Measurements from ENCODE around the gene DENND11. TPM values are rescaled to one million over a fixed set of nuclear protein-coding genes. Genes with fewer than 3 reads are reported as not detected.

The DENND11 gene
- total RNA-seq, 2 experiments from 2014 or later, result 3.8 to 9.7 TPM

DNA sequence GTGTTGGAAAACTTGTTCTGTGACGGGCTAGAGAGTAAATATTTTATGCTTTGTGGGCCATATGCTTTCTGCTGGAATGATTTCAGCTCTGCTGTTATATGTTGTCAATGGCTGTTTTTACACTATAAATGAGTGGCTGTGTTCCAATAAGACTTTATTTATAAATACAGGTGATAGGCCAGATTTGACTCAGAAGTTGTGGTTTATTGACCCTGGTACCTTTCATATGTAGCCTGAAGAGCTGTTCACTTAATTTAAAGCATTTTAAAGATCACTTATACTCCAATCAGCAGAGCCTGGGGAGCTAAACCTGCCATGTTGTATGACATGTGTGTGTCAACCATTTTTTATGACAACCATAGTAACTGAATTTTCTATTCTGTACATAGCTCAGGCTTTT is 27.1 kb upstream of the DENND11 start:
- DNase-seq (ENCODE audit: low spot score), result no peak
- no peaks in the 10 kb centered on the region for H3K36me3 ChIP-seq (ENCODE audit: insufficient read depth, low read length)
- H2AFZ ChIP-seq (ENCODE audit: low read length), result no peak overlapping the region
- no peak overlapping the region for H3K27ac ChIP-seq (ENCODE audit: low read depth, low read length, poor library complexity, severe bottlenecking)
- no peaks in the 10 kb centered on the region for H3K79me2 ChIP-seq (ENCODE audit: insufficient read depth, low read depth, low read length)
- H4K20me1 ChIP-seq (ENCODE audit: insufficient read depth, low read length), result no peaks in the 10 kb centered on the region
- CTCF ChIA-PET (ENCODE audit: unreplicated experiment), result no interaction called here
- no peaks in the 10 kb centered on the region for H3K9me2 ChIP-seq (ENCODE audit: insufficient read depth, low read length)
- H3K4me1 ChIP-seq (ENCODE audit: insufficient read depth, low read length, poor library complexity, severe bottlenecking), result no peaks in the 10 kb centered on the region
- H3K4me2 ChIP-seq (ENCODE audit: low read length), result no peak overlapping the region
- H3K4me3 ChIP-seq (ENCODE audit: low read depth, low read length, poor library complexity, severe bottlenecking), result no peak overlapping the region
- intact Hi-C loops (cut with micrococcal nuclease; ENCODE audit: unreplicated experiment), result no loop called here
- TF ChIP-seq, protein P1, sequence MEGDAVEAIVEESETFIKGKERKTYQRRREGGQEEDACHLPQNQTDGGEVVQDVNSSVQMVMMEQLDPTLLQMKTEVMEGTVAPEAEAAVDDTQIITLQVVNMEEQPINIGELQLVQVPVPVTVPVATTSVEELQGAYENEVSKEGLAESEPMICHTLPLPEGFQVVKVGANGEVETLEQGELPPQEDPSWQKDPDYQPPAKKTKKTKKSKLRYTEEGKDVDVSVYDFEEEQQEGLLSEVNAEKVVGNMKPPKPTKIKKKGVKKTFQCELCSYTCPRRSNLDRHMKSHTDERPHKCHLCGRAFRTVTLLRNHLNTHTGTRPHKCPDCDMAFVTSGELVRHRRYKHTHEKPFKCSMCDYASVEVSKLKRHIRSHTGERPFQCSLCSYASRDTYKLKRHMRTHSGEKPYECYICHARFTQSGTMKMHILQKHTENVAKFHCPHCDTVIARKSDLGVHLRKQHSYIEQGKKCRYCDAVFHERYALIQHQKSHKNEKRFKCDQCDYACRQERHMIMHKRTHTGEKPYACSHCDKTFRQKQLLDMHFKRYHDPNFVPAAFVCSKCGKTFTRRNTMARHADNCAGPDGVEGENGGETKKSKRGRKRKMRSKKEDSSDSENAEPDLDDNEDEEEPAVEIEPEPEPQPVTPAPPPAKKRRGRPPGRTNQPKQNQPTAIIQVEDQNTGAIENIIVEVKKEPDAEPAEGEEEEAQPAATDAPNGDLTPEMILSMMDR (conservative IDR thresholded peaks at IDR 0.05; ENCODE audit: low read length), result no peak
- TF ChIP-seq EZH2phosphoT487 (IDR thresholded peaks at IDR 0.05; ENCODE audit: borderline replicate concordance, low read depth, low read length), result no peak
- POLR2A ChIA-PET, result interaction anchor here (0.7 to 1.3 kb wide), 3 partner anchors 10 to 12 kb away, joined by 3 to 4 read pairs (median 4); no protein-coding TSS in a partner anchor
- H3K9me3 ChIP-seq (ENCODE audit: low read length), result no peaks in the 10 kb centered on the region
- no TSS peak for BruUV-seq (replicated peaks)

DNA sequence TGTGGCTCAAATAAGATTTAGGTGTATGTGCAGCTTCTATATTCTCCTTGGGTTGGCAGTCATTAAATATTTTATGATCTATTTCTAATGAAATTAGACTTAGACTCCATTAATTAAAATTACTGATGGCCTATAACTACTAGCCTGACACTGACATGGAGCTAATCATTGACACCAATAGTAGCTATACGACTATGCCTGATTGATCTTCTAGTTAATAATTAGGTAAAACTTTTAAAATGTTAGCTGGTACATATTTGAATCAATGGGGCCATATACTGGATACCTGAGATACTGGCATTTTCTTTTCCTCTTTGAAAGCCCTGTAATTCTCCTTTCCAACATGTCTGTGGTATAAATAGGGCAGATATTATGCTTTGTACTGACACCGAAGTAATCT is 20.6 kb upstream of the DENND11 start:
- no peak for DNase-seq (ENCODE audit: low spot score)
- CTCF ChIA-PET (ENCODE audit: unreplicated experiment), result no interaction called here
- BruUV-seq (replicated peaks), result no TSS peak
- H3K4me1 ChIP-seq (ENCODE audit: insufficient read depth, low read length, poor library complexity, severe bottlenecking), result no peaks in the 10 kb centered on the region
- no peaks in the 10 kb centered on the region for H3K9me3 ChIP-seq (ENCODE audit: low read length)
- POLR2A ChIA-PET, result interaction anchor here (0.8 to 1.7 kb wide), 3 partner anchors 14 to 18 kb away, joined by 3 to 5 read pairs (median 4); partner anchors contain the start of gene SSBP1
- no peaks in the 10 kb centered on the region; the same call in 1 of the 2 replicates for H3K9me2 ChIP-seq (ENCODE audit: insufficient read depth, low read length)
- H3K4me2 ChIP-seq (ENCODE audit: low read length), result no peak overlapping the region
- intact Hi-C loops (cut with micrococcal nuclease; ENCODE audit: unreplicated experiment), result no loop called here
- H3K4me3 ChIP-seq (ENCODE audit: low read depth, low read length, poor library complexity, severe bottlenecking), result no peak overlapping the region
- H3K79me2 ChIP-seq (ENCODE audit: insufficient read depth, low read depth, low read length), result no peaks in the 10 kb centered on the region
- no peaks in the 10 kb centered on the region for H3K36me3 ChIP-seq (ENCODE audit: insufficient read depth, low read length)
- TF ChIP-seq, protein P1 (conservative IDR thresholded peaks at IDR 0.05; ENCODE audit: low read length), result no peak
- no peak for TF ChIP-seq EZH2phosphoT487 (IDR thresholded peaks at IDR 0.05; ENCODE audit: borderline replicate concordance, low read depth, low read length)
- no peak overlapping the region for H3K27ac ChIP-seq (ENCODE audit: low read depth, low read length, poor library complexity, severe bottlenecking)
- no peaks in the 10 kb centered on the region for H4K20me1 ChIP-seq (ENCODE audit: insufficient read depth, low read length)
- H2AFZ ChIP-seq (ENCODE audit: low read length), result no peak overlapping the region

DNA sequence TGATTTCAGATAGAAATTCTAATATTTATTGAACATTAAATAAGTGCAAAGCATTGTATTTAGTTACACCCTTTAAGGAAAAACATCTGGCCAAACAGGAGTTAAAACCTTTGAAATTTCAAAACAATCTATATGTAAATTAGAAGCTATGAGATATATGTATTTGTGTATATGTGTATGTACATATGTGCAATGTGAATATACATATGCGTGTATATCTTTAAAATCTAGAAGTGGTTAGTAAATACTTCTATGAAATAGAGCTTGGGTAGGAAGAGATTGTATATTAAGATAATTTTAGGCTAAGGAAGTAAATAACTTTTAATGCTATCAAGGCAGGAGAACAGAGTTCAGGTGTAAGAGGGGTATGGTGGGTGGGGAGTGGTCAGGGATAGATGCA is 15.5 kb upstream of the DENND11 start:
- no peaks in the 10 kb centered on the region; the same call in 1 of the 2 replicates for H3K9me2 ChIP-seq (ENCODE audit: insufficient read depth, low read length)
- ChIA-PET CTCF (ENCODE audit: unreplicated experiment) (no interaction called here), POLR2A (interaction anchor here (1.0 to 1.3 kb wide), 4 partner anchors 11 to 25 kb away, joined by 3 to 5 read pairs (median 4); no protein-coding TSS in a partner anchor)
- no peak for DNase-seq (ENCODE audit: low spot score)
- no peak overlapping the region for H3K4me2 ChIP-seq (ENCODE audit: low read length)
- H3K36me3 ChIP-seq (ENCODE audit: insufficient read depth, low read length), result no peaks in the 10 kb centered on the region
- H3K27ac ChIP-seq (ENCODE audit: low read depth, low read length, poor library complexity, severe bottlenecking), result no peak overlapping the region
- H3K9me3 ChIP-seq (ENCODE audit: low read length), result no peaks in the 10 kb centered on the region
- H3K4me3 ChIP-seq (ENCODE audit: low read depth, low read length, poor library complexity, severe bottlenecking), result no peak overlapping the region
- H3K4me1 ChIP-seq (ENCODE audit: insufficient read depth, low read length, poor library complexity, severe bottlenecking), result no peaks in the 10 kb centered on the region
- H4K20me1 ChIP-seq (ENCODE audit: insufficient read depth, low read length), result no peaks in the 10 kb centered on the region
- intact Hi-C loops (cut with micrococcal nuclease; ENCODE audit: unreplicated experiment), result no loop called here
- H3K79me2 ChIP-seq (ENCODE audit: insufficient read depth, low read depth, low read length), result no peaks in the 10 kb centered on the region
- no peak overlapping the region for H2AFZ ChIP-seq (ENCODE audit: low read length)
- TF ChIP-seq EZH2phosphoT487 (IDR thresholded peaks at IDR 0.05; ENCODE audit: borderline replicate concordance, low read depth, low read length), result no peak
- TF ChIP-seq, protein P1 (conservative IDR thresholded peaks at IDR 0.05; ENCODE audit: low read length), result no peak
- BruUV-seq (replicated peaks), result no TSS peak
